Erythroblast (primary cell): ENCODE results near the gene GPRIN1.

Experiments used
- DNase-seq, 2 experiments: peaks; one replicate each; lab custom pipeline; 2025; lab: John Stamatoyannopoulos, UW
- GATA1 ChIP-seq: IDR thresholded peaks from 2 replicates; pipeline ENCODE4 v1.6.1; 2011; ENCODE audit warnings: low read depth, mild to moderate bottlenecking, control low read depth, low read length, moderate library complexity
- POLR2A ChIP-seq: IDR thresholded peaks from 2 replicates; pipeline ENCODE4 v1.6.1; 2011; ENCODE audit warnings: mild to moderate bottlenecking, low read length

Gene GPRIN1

DNA sequence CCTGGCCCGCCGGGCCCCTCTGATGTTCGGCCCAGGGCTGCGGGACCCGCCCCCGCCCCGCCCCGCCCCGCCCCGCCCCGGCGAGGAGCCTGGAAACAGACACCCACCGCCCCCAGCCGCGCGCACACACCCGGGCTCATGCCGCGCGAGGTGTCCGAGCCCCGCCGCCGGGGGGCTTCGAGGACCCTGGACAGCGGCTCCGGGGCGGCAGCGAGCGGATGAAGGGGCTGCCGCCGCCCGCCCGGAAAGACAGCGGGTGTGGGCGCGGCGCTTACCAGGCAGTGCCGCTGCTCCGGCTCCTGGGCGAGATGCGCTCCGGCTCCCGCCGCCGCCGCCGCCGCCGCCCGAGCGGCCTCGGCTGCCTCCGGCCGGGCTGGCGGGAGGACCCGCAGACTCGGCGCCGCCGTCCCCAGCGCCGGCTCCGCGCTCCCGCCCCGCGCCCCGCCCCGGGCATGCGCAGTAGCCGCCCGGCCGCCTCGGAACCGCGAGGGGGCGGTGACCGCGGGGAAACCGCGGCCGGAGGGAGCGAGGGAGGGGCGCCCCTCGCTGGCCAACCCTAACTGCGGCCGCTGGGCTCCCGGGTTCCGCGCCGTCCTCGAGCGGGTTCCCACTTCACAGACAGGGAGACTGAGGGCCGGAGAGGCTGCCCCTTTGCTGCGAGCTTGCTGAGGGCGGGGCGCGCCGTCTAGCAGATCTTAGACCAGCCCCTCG is at the start of gene GPRIN1:
Gene GPRIN1, minus strand, starts transcription at position 433 of the 711 bp plus-strand sequence. CDS start 10,322 bp downstream, outside the sequence.
- DNase-seq = peak; percentile 63 to 78
- no peak for TF ChIP-seq POLR2A
- no peak for TF ChIP-seq GATA1

DNA sequence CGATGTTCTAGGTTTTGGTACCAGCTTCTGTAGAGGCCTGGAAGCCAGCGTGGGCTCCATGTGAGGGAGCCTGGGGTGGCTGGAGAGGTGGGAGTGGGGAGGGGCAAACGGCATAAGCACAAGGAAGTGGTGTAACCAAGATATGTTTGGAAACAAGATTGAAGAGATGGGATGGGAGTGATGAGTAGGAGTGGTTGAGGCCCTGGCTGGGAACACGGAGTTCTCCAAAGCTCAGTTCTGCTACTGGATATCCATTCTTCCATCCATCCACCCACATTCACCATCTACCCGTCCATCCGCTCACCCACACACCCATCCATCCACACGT is 49.5 kb upstream of the GPRIN1 start:
- TF ChIP-seq POLR2A = no peak
- TF ChIP-seq GATA1 = no peak
- no peak for DNase-seq

GRCh38 chr5:176658817-176659511 is 49.0 kb upstream of the GPRIN1 start:
- DNase-seq = no peak
- no peak for TF ChIP-seq GATA1
- peak; percentile 25 for TF ChIP-seq POLR2A

- peak; percentile 66 to 74 for DNase-seq
- TF ChIP-seq POLR2A = no peak
- no peak for TF ChIP-seq GATA1
These were observed 48.1 kb upstream of the GPRIN1 start for GRCh38 chr5:176658007-176658599.

- DNase-seq = no peak
- TF ChIP-seq POLR2A (no peak), GATA1 (no peak)
These were observed 46.6 kb upstream of the GPRIN1 start for GRCh38 chr5:176656467-176656990.

GRCh38 chr5:176654856-176655255 is 44.9 kb upstream of the GPRIN1 start:
- TF ChIP-seq POLR2A (no peak), GATA1 (no peak)
- no peak for DNase-seq

GRCh38 chr5:176653401-176654385 is 43.7 kb upstream of the GPRIN1 start:
- TF ChIP-seq GATA1 (no peak), POLR2A (no peak)

GRCh38 chr5:176652136-176652535 is 42.2 kb upstream of the GPRIN1 start:
- no peak for TF ChIP-seq GATA1
- DNase-seq = peak in 1 of 2 experiments; percentile 15

More at GRCh38 chr5:176653401-176654385, 43.7 kb upstream of the GPRIN1 start:
- DNase-seq = no peak

- no peak for DNase-seq
- TF ChIP-seq POLR2A = no peak
- TF ChIP-seq GATA1 = no peak
These were observed 41.6 kb upstream of the GPRIN1 start for GRCh38 chr5:176651472-176651980.

- DNase-seq = peak; percentile 43 to 65
- no peak for TF ChIP-seq GATA1
- no peak for TF ChIP-seq POLR2A
These were observed 40.5 kb upstream of the GPRIN1 start for GRCh38 chr5:176650354-176650884.

GRCh38 chr5:176648474-176649194 is 38.7 kb upstream of the GPRIN1 start:
- DNase-seq = peak; percentile 87 to 97
- TF ChIP-seq POLR2A (peak; percentile 80), GATA1 (no peak)
